ENCODE data around the gene MAPK8IP2. TPM values are rescaled to one million over a fixed set of nuclear protein-coding genes. Genes with fewer than 3 reads are reported as not detected.

Gene MAPK8IP2
- total and polyA plus RNA-seq, 10 of the 15 experiments (the other 5 are each of a cell fraction or from before 2014, with no cell fraction given): 0.01 to 0.13 (median 0.06) TPM; not detected in 4

GRCh38 chr22:50584106-50585096, 16.2 kb upstream of the MAPK8IP2 start (continued):
- TF ChIP-seq, protein P1, sequence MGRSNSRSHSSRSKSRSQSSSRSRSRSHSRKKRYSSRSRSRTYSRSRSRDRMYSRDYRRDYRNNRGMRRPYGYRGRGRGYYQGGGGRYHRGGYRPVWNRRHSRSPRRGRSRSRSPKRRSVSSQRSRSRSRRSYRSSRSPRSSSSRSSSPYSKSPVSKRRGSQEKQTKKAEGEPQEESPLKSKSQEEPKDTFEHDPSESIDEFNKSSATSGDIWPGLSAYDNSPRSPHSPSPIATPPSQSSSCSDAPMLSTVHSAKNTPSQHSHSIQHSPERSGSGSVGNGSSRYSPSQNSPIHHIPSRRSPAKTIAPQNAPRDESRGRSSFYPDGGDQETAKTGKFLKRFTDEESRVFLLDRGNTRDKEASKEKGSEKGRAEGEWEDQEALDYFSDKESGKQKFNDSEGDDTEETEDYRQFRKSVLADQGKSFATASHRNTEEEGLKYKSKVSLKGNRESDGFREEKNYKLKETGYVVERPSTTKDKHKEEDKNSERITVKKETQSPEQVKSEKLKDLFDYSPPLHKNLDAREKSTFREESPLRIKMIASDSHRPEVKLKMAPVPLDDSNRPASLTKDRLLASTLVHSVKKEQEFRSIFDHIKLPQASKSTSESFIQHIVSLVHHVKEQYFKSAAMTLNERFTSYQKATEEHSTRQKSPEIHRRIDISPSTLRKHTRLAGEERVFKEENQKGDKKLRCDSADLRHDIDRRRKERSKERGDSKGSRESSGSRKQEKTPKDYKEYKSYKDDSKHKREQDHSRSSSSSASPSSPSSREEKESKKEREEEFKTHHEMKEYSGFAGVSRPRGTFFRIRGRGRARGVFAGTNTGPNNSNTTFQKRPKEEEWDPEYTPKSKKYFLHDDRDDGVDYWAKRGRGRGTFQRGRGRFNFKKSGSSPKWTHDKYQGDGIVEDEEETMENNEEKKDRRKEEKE (IDR thresholded peaks at IDR 0.05): no peak
- TF ChIP-seq CHD2 (IDR thresholded peaks at IDR 0.05; ENCODE audit: borderline replicate concordance, low read depth, low read length) (no peak), ASH2L (IDR thresholded peaks at IDR 0.05; ENCODE audit: borderline replicate concordance, low read depth) (no peak), PRDM15 (CRISPR knock-in tag; IDR thresholded peaks at IDR 0.05) (no peak), ATF3 (IDR thresholded peaks at IDR 0.05; ENCODE audit: borderline replicate concordance, extremely low read depth, low read depth, low read length) (no peak), HCFC1 (IDR thresholded peaks at IDR 0.05; ENCODE audit: low read length) (no peak), FOXM1 (IDR thresholded peaks at IDR 0.05; ENCODE audit: low read depth, low read length) (no peak), SP1 (IDR thresholded peaks at IDR 0.05; ENCODE audit: low read depth, low read length) (no peak), NFIC (IDR thresholded peaks at IDR 0.05; ENCODE audit: low read depth, low read length) (no peak)
- TF ChIP-seq, protein P2, sequence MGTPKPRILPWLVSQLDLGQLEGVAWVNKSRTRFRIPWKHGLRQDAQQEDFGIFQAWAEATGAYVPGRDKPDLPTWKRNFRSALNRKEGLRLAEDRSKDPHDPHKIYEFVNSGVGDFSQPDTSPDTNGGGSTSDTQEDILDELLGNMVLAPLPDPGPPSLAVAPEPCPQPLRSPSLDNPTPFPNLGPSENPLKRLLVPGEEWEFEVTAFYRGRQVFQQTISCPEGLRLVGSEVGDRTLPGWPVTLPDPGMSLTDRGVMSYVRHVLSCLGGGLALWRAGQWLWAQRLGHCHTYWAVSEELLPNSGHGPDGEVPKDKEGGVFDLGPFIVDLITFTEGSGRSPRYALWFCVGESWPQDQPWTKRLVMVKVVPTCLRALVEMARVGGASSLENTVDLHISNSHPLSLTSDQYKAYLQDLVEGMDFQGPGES (IDR thresholded peaks at IDR 0.05): no peak
- TF ChIP-seq, protein P3, sequence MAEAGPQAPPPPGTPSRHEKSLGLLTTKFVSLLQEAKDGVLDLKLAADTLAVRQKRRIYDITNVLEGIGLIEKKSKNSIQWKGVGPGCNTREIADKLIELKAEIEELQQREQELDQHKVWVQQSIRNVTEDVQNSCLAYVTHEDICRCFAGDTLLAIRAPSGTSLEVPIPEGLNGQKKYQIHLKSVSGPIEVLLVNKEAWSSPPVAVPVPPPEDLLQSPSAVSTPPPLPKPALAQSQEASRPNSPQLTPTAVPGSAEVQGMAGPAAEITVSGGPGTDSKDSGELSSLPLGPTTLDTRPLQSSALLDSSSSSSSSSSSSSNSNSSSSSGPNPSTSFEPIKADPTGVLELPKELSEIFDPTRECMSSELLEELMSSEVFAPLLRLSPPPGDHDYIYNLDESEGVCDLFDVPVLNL (IDR thresholded peaks at IDR 0.05; ENCODE audit: low read depth, low read length): no peak
